H1 (cell line): ENCODE measurements around the gene PRR5L.

Experiments used
- CEBPB ChIP-seq: IDR thresholded peaks from 2 replicates; pipeline ENCODE4 v1.6.1; 2012; ENCODE audit warnings: low read depth, low read length
- E2F6 ChIP-seq: IDR thresholded peaks from 2 replicates; pipeline ENCODE4 v1.6.1; 2012; ENCODE audit warnings: inconsistent platforms
- NRF1 ChIP-seq: IDR thresholded peaks from 2 replicates; pipeline ENCODE4 v1.6.1; 2011; ENCODE audit warnings: mild to moderate bottlenecking, low read depth, low read length, improper control_type of control experiment
- TF ChIP-seq, protein P1 (sequence below), 3 experiments: IDR thresholded peaks; 1 replicate in 2 of 3; 2 replicates in 1 of 3; pipeline versions ENCODE4 v1.5.1 to v1.6.1; 2011; ENCODE audit warnings: low read length in 3 of 3, mild to moderate bottlenecking in 3 of 3, inconsistent platforms in 2 of 3, low read depth in 1 of 3, moderate library complexity in 1 of 3; ENCODE audit not compliant: insufficient read depth in 1 of 3; ENCODE audit errors: control extremely low read depth in 1 of 3

- TF ChIP-seq, protein P1, sequence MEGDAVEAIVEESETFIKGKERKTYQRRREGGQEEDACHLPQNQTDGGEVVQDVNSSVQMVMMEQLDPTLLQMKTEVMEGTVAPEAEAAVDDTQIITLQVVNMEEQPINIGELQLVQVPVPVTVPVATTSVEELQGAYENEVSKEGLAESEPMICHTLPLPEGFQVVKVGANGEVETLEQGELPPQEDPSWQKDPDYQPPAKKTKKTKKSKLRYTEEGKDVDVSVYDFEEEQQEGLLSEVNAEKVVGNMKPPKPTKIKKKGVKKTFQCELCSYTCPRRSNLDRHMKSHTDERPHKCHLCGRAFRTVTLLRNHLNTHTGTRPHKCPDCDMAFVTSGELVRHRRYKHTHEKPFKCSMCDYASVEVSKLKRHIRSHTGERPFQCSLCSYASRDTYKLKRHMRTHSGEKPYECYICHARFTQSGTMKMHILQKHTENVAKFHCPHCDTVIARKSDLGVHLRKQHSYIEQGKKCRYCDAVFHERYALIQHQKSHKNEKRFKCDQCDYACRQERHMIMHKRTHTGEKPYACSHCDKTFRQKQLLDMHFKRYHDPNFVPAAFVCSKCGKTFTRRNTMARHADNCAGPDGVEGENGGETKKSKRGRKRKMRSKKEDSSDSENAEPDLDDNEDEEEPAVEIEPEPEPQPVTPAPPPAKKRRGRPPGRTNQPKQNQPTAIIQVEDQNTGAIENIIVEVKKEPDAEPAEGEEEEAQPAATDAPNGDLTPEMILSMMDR (IDR thresholded peaks at IDR 0.05; ENCODE audit: control extremely low read depth in 1 of 3, insufficient read depth in 1 of 3, low read depth in 1 of 3, low read length in 3 of 3), result peak; percentile 92 to 95 (median 94)
- no peak for TF ChIP-seq NRF1
- no peak for TF ChIP-seq CEBPB
- TF ChIP-seq E2F6, result no peak
Observed at GRCh38 chr11:36265793-36266628, 30.1 kb upstream of the PRR5L start.
